HG02943 (cell line): Measurements from ENCODE around the gene ZNF655.
"Not testable (repeated sequence)": the region's sequence is repeated elsewhere in the genome, so short reads cannot be mapped to it uniquely, and the experiment has no call there.

Experiments used
- ATAC-seq: cut with Tn5 transposase; IDR thresholded peaks from one replicate; pipeline ENCODE4 v1.9.1; 2021; ENCODE audit warnings: mild to moderate bottlenecking, low read depth, moderate library complexity; ENCODE audit not compliant: unreplicated experiment

ZNF655 gene

GRCh38 chr7:99559175-99559915 lies 903 bp downstream of the ZNF655 start:
- ATAC-seq = no peak

GRCh38 chr7:99560834-99561736 lies 2.6 kb downstream of the ZNF655 start:
- ATAC-seq = no peak

- ATAC-seq = no peak
Measured at GRCh38 chr7:99561737-99562051, 3.3 kb downstream of the ZNF655 start.

GRCh38 chr7:99562114-99562784 lies 3.8 kb downstream of the ZNF655 start:
- ATAC-seq = no peak

GRCh38 chr7:99562832-99563231 lies 4.4 kb downstream of the ZNF655 start:
- ATAC-seq = no peak

- no peak for ATAC-seq
Measured at GRCh38 chr7:99563650-99564049, 5.2 kb downstream of the ZNF655 start.

- not testable (repeated sequence) for ATAC-seq
Measured at GRCh38 chr7:99568770-99569169, 10.3 kb downstream of the ZNF655 start.

- ATAC-seq = no peak
Measured at GRCh38 chr7:99571768-99572167, 13.3 kb downstream of the ZNF655 start.

GRCh38 chr7:99573257-99573656 lies 14.8 kb downstream of the ZNF655 start:
- no peak for ATAC-seq

GRCh38 chr7:99576251-99576650 lies 17.8 kb downstream of the ZNF655 start:
- no peak for ATAC-seq

GRCh38 chr7:99579281-99579955 lies 21.0 kb downstream of the ZNF655 start:
- no peak for ATAC-seq

- no peak for ATAC-seq
Measured at GRCh38 chr7:99579956-99580777, 21.7 kb downstream of the ZNF655 start.

GRCh38 chr7:99580778-99581332 lies 22.4 kb downstream of the ZNF655 start:
- not testable (repeated sequence) for ATAC-seq

GRCh38 chr7:99588868-99589267 lies 30.4 kb downstream of the ZNF655 start:
- no peak for ATAC-seq

- ATAC-seq = no peak
Measured at GRCh38 chr7:99594948-99595745, 36.7 kb downstream of the ZNF655 start.

- ATAC-seq = no peak
Measured at GRCh38 chr7:99596408-99596955, 38.0 kb downstream of the ZNF655 start.

GRCh38 chr7:99597762-99598501 lies 39.5 kb downstream of the ZNF655 start, which contains the start of gene TMEM225B:
TSS of gene TMEM225B (plus strand) at chr7:99598267. CDS start at chr7:99604389, 6,122 bp downstream.
- no peak for ATAC-seq

GRCh38 chr7:99599836-99600235 lies 41.4 kb downstream of the ZNF655 start:
- no peak for ATAC-seq
